ENCODE results near the gene CPNE4. TPM values are rescaled to one million over a fixed set of nuclear protein-coding genes. Genes with fewer than 3 reads are reported as not detected.

The CPNE4 gene
- total and polyA plus RNA-seq, 4 donors = 0.02 to 1.6 (median 0.29) TPM

GRCh38 chr3:132079147-132079546 is 44.3 kb upstream of the CPNE4 start:
- no peaks in the 10 kb centered on the region for H3K27me3 ChIP-seq (ENCODE audit: control insufficient read depth in 3 of 3, insufficient read depth in 3 of 3, low read length in 2 of 3)
- no peak overlapping the region for H3K4me3 ChIP-seq
- no peak for TF ChIP-seq CTCF (IDR thresholded peaks at IDR 0.05; ENCODE audit: control extremely low read depth, extremely low read depth)
- DNase-seq (no peak), ATAC-seq (ENCODE audit: insufficient read depth, low FRiP score) (no peak)
- no peak overlapping the region for H3K9ac ChIP-seq (ENCODE audit: insufficient read depth in 1 of 2, low read length in 2 of 2)
- no peaks in the 10 kb centered on the region for H3K4me1 ChIP-seq (ENCODE audit: control insufficient read depth in 5 of 5, insufficient read depth in 5 of 5, low read length in 5 of 5)
- H3K9me3 ChIP-seq (ENCODE audit: control insufficient read depth in 4 of 4, insufficient read depth in 3 of 4, low read length in 3 of 4) = no peaks in the 10 kb centered on the region
- no peaks in the 10 kb centered on the region for H3K36me3 ChIP-seq (ENCODE audit: control insufficient read depth in 4 of 4, insufficient read depth in 4 of 4, low read length in 4 of 4)
- WGBS, 2 donors = 54 to 73% methylated on average over 1 of the region's 1 CpG
- no peak overlapping the region for H3K27ac ChIP-seq (ENCODE audit: low read depth in 1 of 2, low read length in 1 of 2)

GRCh38 chr3:132073771-132074170 is 39.0 kb upstream of the CPNE4 start:
- Histone ChIP-seq H3K4me1 (ENCODE audit: control insufficient read depth in 5 of 5, insufficient read depth in 5 of 5, low read length in 5 of 5) (no peaks in the 10 kb centered on the region), H3K27ac (ENCODE audit: low read depth in 1 of 2, low read length in 1 of 2) (no peak overlapping the region), H3K4me3 (no peak overlapping the region), H3K9ac (ENCODE audit: insufficient read depth in 1 of 2, low read length in 2 of 2) (no peak overlapping the region), H3K36me3 (ENCODE audit: control insufficient read depth in 4 of 4, insufficient read depth in 4 of 4, low read length in 4 of 4) (no peaks in the 10 kb centered on the region), H3K27me3 (ENCODE audit: control insufficient read depth in 3 of 3, insufficient read depth in 3 of 3, low read length in 2 of 3) (no peaks in the 10 kb centered on the region), H3K9me3 (ENCODE audit: control insufficient read depth in 4 of 4, insufficient read depth in 3 of 4, low read length in 3 of 4) (no peaks in the 10 kb centered on the region)
- TF ChIP-seq CTCF (IDR thresholded peaks at IDR 0.05; ENCODE audit: control extremely low read depth, extremely low read depth) = no peak
- ATAC-seq (ENCODE audit: insufficient read depth, low FRiP score) (no peak), DNase-seq (no peak)

- H3K27ac ChIP-seq (ENCODE audit: low read depth in 1 of 2, low read length in 1 of 2) = no peak overlapping the region
- TF ChIP-seq CTCF (IDR thresholded peaks at IDR 0.05; ENCODE audit: control extremely low read depth, extremely low read depth) = no peak
- no peaks in the 10 kb centered on the region for H3K4me1 ChIP-seq (ENCODE audit: control insufficient read depth in 5 of 5, insufficient read depth in 5 of 5, low read length in 5 of 5)
- no peak overlapping the region for H3K4me3 ChIP-seq
- H3K27me3 ChIP-seq (ENCODE audit: control insufficient read depth in 3 of 3, insufficient read depth in 3 of 3, low read length in 2 of 3) = no peaks in the 10 kb centered on the region
- H3K36me3 ChIP-seq (ENCODE audit: control insufficient read depth in 4 of 4, insufficient read depth in 4 of 4, low read length in 4 of 4) = no peaks in the 10 kb centered on the region
- DNase-seq (peak in 1 of 3 donors; percentile 4), ATAC-seq (ENCODE audit: insufficient read depth, low FRiP score) (no peak)
- H3K9me3 ChIP-seq (ENCODE audit: control insufficient read depth in 4 of 4, insufficient read depth in 3 of 4, low read length in 3 of 4) = no peaks in the 10 kb centered on the region
- H3K9ac ChIP-seq (ENCODE audit: insufficient read depth in 1 of 2, low read length in 2 of 2) = no peak overlapping the region
These were observed 36.2 kb upstream of the CPNE4 start for GRCh38 chr3:132071043-132071442.

GRCh38 chr3:132064114-132064513 is 29.3 kb upstream of the CPNE4 start:
- DNase-seq (no peak), ATAC-seq (ENCODE audit: insufficient read depth, low FRiP score) (no peak)
- H3K4me3 ChIP-seq = no peak overlapping the region
- WGBS, 2 donors = 13 to 17% methylated on average over 4 of the region's 4 CpGs
- H3K9me3 ChIP-seq (ENCODE audit: control insufficient read depth in 4 of 4, insufficient read depth in 3 of 4, low read length in 3 of 4) = peaks cover 0 to 6% (median 0%) of the 10 kb centered on the region in 4 donors
- no peak overlapping the region for H3K27ac ChIP-seq (ENCODE audit: low read depth in 1 of 2, low read length in 1 of 2)
- TF ChIP-seq CTCF (IDR thresholded peaks at IDR 0.05; ENCODE audit: control extremely low read depth, extremely low read depth) = no peak
- no peaks in the 10 kb centered on the region for H3K4me1 ChIP-seq (ENCODE audit: control insufficient read depth in 5 of 5, insufficient read depth in 5 of 5, low read length in 5 of 5)
- no peak overlapping the region for H3K9ac ChIP-seq (ENCODE audit: insufficient read depth in 1 of 2, low read length in 2 of 2)
- H3K36me3 ChIP-seq (ENCODE audit: control insufficient read depth in 4 of 4, insufficient read depth in 4 of 4, low read length in 4 of 4) = no peaks in the 10 kb centered on the region
- peaks cover 0 to 4% (median 0%) of the 10 kb centered on the region in 3 donors for H3K27me3 ChIP-seq (ENCODE audit: control insufficient read depth in 3 of 3, insufficient read depth in 3 of 3, low read length in 2 of 3)

All from lung (tissue), 12 donors.